ENCODE measurements around the gene EGFR. TPM values are rescaled to one million over a fixed set of nuclear protein-coding genes. Genes with fewer than 3 reads are reported as not detected.

EGFR gene
- total and polyA plus RNA-seq, 2 experiments from 2014 or later, result 21.6 to 51.0 TPM

DNA sequence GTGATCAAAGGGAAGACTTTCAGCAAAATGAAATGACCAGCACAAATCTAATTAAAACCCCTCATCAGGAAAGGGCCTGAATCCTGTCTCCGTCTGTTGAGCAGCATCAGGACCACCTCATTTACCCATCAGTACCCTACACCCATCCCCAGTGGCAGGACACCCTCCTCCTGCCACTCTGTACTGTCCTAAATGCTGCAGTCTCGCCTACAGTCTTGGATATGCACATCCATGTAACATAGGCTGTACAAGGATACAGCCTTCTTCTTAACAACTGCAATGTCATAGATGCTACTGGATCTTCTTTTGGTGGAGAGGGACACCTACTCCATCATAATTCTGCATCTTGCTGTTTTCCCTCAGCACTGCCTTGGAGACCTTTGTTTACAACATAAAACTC, 206.0 kb downstream of the EGFR start:
- no peak overlapping the region for H3K4me2 ChIP-seq
- DNase-seq (ENCODE audit: low spot score), result no peak
- H3K27ac ChIP-seq, result no peak overlapping the region
- no peaks in the 10 kb centered on the region for H4K20me1 ChIP-seq (ENCODE audit: insufficient read depth, poor library complexity, severe bottlenecking)
- H3K9me2 ChIP-seq (replicated peaks; ENCODE audit: insufficient read depth), result no peaks in the 10 kb centered on the region
- H3K4me3 ChIP-seq, result no peak overlapping the region
- no peaks in the 10 kb centered on the region for H3K79me2 ChIP-seq
- H3K36me3 ChIP-seq (replicated peaks; ENCODE audit: insufficient read depth, low read depth), result no peaks in the 10 kb centered on the region
- H3K9me3 ChIP-seq (ENCODE audit: low read depth), result no peaks in the 10 kb centered on the region
- WGBS (ENCODE audit: low lambda C conversion rate, missing lambda C conversion rate), result 92% methylated on average over 2 of the region's 2 CpGs
- TF ChIP-seq, protein P1, sequence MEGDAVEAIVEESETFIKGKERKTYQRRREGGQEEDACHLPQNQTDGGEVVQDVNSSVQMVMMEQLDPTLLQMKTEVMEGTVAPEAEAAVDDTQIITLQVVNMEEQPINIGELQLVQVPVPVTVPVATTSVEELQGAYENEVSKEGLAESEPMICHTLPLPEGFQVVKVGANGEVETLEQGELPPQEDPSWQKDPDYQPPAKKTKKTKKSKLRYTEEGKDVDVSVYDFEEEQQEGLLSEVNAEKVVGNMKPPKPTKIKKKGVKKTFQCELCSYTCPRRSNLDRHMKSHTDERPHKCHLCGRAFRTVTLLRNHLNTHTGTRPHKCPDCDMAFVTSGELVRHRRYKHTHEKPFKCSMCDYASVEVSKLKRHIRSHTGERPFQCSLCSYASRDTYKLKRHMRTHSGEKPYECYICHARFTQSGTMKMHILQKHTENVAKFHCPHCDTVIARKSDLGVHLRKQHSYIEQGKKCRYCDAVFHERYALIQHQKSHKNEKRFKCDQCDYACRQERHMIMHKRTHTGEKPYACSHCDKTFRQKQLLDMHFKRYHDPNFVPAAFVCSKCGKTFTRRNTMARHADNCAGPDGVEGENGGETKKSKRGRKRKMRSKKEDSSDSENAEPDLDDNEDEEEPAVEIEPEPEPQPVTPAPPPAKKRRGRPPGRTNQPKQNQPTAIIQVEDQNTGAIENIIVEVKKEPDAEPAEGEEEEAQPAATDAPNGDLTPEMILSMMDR (IDR thresholded peaks at IDR 0.05; ENCODE audit: poor library complexity), result no peak
- no peak for TF ChIP-seq EZH2 (IDR thresholded peaks at IDR 0.05; ENCODE audit: borderline replicate concordance)
- no peak for TF ChIP-seq EZH2phosphoT487 (IDR thresholded peaks at IDR 0.05; ENCODE audit: low read depth, severe bottlenecking, unreplicated experiment)
- H2AFZ ChIP-seq, result no peak overlapping the region
- H3K4me1 ChIP-seq (ENCODE audit: insufficient read depth), result no peaks in the 10 kb centered on the region
- no peaks in the 10 kb centered on the region for H3K27me3 ChIP-seq

DNA sequence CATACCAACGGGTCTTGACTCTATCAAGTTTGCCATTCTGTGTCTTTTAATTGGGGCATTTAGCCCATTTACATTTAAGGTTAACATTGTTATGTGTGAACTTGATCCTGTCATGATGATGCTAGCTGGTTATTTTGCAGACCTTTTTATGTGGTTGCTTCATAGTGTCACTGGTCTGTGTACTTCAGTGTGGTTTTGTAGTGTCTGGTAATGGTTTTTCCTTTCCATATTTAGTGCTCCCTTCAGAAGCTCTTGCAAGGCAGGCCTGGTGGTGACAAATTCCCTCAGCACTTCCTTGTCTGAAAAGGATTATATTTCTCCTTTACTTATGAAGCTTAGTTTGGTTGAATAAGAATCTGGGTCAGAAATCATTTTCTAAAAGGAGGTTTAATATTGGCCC, 211.2 kb downstream of the EGFR start:
- H3K4me1 ChIP-seq (ENCODE audit: insufficient read depth), result no peaks in the 10 kb centered on the region
- no peaks in the 10 kb centered on the region for H4K20me1 ChIP-seq (ENCODE audit: insufficient read depth, poor library complexity, severe bottlenecking)
- no peaks in the 10 kb centered on the region for H3K27me3 ChIP-seq
- no peak overlapping the region for H3K4me3 ChIP-seq
- H3K36me3 ChIP-seq (replicated peaks; ENCODE audit: insufficient read depth, low read depth), result no peaks in the 10 kb centered on the region
- no peaks in the 10 kb centered on the region for H3K9me3 ChIP-seq (ENCODE audit: low read depth)
- H3K27ac ChIP-seq, result no peak overlapping the region
- no peak overlapping the region for H3K4me2 ChIP-seq
- H3K9me2 ChIP-seq (replicated peaks; ENCODE audit: insufficient read depth), result no peaks in the 10 kb centered on the region
- WGBS (ENCODE audit: low lambda C conversion rate, missing lambda C conversion rate), result 83% methylated on average over 1 of the region's 1 CpG
- H3K79me2 ChIP-seq, result no peaks in the 10 kb centered on the region
- DNase-seq (ENCODE audit: low spot score), result no peak
- TF ChIP-seq EZH2phosphoT487 (IDR thresholded peaks at IDR 0.05; ENCODE audit: low read depth, severe bottlenecking, unreplicated experiment) (no peak), EZH2 (IDR thresholded peaks at IDR 0.05; ENCODE audit: borderline replicate concordance) (no peak)
- TF ChIP-seq, protein P1 (IDR thresholded peaks at IDR 0.05; ENCODE audit: poor library complexity), result no peak
- no peak overlapping the region for H2AFZ ChIP-seq

DNA sequence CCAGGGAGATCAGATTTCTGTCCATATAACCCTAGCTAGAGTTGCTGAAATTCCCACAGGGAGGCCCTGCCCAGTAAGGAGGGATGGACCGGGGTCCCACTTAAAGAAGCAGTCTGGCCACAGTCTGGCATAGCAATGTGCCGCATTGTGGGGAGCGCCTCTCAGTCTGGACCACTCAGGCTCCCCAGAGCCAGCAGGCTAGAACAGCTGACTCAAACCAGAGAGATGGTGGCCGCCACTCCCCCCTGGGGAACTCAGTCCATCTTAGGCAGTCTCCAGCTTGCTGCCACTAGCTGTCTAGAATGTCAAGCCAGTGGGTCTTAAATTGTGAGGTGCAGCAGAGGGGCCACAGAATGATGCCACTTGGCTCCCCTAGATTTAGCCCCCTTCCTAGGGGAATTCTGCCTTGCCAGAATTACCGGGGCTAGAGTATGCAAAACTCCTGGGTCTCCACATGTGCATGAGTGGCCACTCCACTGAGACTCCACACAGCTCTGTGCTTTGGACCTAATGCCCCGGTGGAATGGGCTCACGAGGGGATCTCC, 213.0 kb downstream of the EGFR start:
- DNase-seq (ENCODE audit: low spot score), result no peak
- H4K20me1 ChIP-seq (ENCODE audit: insufficient read depth, poor library complexity, severe bottlenecking), result no peaks in the 10 kb centered on the region
- H3K9me3 ChIP-seq (ENCODE audit: low read depth), result no peaks in the 10 kb centered on the region
- H3K4me2 ChIP-seq, result no peak overlapping the region
- 94% methylated on average over 7 of the region's 7 CpGs for WGBS (ENCODE audit: low lambda C conversion rate, missing lambda C conversion rate)
- H3K9me2 ChIP-seq (replicated peaks; ENCODE audit: insufficient read depth), result no peaks in the 10 kb centered on the region
- no peak overlapping the region for H2AFZ ChIP-seq
- no peaks in the 10 kb centered on the region for H3K27me3 ChIP-seq
- H3K27ac ChIP-seq, result no peak overlapping the region
- H3K4me1 ChIP-seq (ENCODE audit: insufficient read depth), result no peaks in the 10 kb centered on the region
- H3K36me3 ChIP-seq (replicated peaks; ENCODE audit: insufficient read depth, low read depth), result no peaks in the 10 kb centered on the region
- H3K79me2 ChIP-seq, result no peaks in the 10 kb centered on the region
- TF ChIP-seq EZH2 (IDR thresholded peaks at IDR 0.05; ENCODE audit: borderline replicate concordance), result no peak
- TF ChIP-seq EZH2phosphoT487 (IDR thresholded peaks at IDR 0.05; ENCODE audit: low read depth, severe bottlenecking, unreplicated experiment), result no peak
- H3K4me3 ChIP-seq, result no peak overlapping the region

DNA sequence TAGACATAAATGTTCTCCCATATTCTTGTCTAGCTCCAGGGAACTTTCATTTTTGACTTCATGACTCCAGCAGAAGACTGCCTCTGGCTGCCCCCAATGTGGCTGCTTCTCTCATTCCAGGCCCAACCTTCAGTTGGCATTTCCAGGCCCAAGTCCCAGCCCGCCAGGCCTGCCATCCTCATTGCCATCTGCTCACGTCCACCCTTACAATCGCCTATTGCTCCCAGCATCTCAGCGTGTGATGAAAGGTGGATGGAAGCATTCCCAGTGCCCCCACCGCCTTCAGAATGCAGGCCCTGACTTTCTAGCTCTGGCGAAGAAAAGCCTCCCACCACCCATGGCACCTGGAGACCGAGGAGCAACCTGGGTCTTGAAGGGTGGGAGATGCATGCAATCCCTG, 214.2 kb downstream of the EGFR start:
- Histone ChIP-seq H3K36me3 (replicated peaks; ENCODE audit: insufficient read depth, low read depth) (no peaks in the 10 kb centered on the region), H3K4me2 (no peak overlapping the region), H4K20me1 (ENCODE audit: insufficient read depth, poor library complexity, severe bottlenecking) (no peaks in the 10 kb centered on the region), H3K9me3 (ENCODE audit: low read depth) (no peaks in the 10 kb centered on the region), H3K4me3 (no peak overlapping the region), H3K27me3 (no peaks in the 10 kb centered on the region), H3K9me2 (replicated peaks; ENCODE audit: insufficient read depth) (no peaks in the 10 kb centered on the region), H2AFZ (no peak overlapping the region), H3K27ac (no peak overlapping the region), H3K79me2 (no peaks in the 10 kb centered on the region), H3K4me1 (ENCODE audit: insufficient read depth) (no peaks in the 10 kb centered on the region)
- TF ChIP-seq EZH2phosphoT487 (IDR thresholded peaks at IDR 0.05; ENCODE audit: low read depth, severe bottlenecking, unreplicated experiment) (no peak), EZH2 (IDR thresholded peaks at IDR 0.05; ENCODE audit: borderline replicate concordance) (no peak)
- TF ChIP-seq, protein P1 (IDR thresholded peaks at IDR 0.05; ENCODE audit: poor library complexity), result no peak
- 96% methylated on average over 7 of the region's 7 CpGs for WGBS (ENCODE audit: low lambda C conversion rate, missing lambda C conversion rate)
- no peak for DNase-seq (ENCODE audit: low spot score)

Data from hepatocyte (in vitro differentiated cells).